ENCODE results near the gene SEC22A.

SEC22A gene

DNA sequence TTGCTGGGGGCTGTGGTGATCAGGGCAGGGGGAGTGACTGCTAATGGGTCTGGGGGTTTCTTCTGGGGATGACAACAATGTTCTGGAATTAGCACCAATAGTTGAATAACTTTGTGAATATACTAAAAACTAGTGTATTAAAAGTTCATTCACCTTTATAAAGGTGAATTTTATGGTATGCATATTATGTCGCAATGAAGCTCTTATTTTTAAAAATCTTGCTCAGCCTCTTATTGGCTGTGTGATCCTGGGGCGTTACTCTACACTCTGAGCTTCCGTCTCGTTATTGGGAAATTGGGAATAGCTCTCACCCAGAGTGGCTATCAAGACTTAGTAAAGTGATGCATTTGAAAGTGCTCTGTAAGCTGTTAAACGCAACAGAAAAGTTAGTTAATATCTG is 105.3 kb downstream of the SEC22A start:
- DNase-seq (ENCODE audit: low read depth), result no peak

DNA sequence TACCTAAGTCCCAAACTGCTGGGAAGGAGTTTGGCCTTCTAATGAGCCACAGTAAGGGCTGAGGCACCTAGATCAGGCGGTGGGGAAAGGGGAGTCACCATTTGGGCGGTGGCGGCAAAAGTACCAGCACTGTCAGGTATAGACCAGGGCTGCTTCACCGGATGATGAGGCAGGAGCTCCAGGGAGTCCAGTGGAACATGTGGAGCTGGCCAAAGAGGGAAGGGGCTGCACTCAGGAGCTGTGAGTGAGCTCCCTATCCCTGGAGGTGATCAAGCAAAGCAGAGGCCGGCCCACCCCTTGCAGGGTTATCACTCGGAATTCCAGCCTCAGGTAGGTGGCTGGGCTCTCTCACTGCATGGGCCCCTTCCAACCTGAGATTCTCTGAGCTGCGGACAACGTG is 108.4 kb downstream of the SEC22A start:
- no peak for DNase-seq (ENCODE audit: low read depth)

DNA sequence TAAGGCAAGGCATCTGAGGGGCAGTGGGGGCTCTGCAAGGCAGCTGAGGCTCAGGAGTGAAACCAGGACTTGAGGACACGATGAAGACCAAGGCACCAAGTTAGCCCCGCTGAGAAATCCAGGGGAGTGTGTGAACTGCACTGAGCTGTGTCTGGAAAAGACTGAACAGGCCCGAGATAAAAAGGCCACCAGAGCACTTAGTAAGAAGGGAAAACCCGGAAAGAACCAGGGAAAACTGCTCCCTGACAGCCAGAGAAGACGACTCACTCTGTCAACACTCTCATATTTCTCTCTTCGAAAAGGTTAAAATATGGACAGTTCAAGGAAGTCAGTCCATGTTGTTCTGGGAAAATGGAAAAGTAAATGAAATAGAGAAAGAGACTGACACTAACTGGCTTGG is 109.0 kb downstream of the SEC22A start:
- DNase-seq (ENCODE audit: low read depth), result no peak

DNA sequence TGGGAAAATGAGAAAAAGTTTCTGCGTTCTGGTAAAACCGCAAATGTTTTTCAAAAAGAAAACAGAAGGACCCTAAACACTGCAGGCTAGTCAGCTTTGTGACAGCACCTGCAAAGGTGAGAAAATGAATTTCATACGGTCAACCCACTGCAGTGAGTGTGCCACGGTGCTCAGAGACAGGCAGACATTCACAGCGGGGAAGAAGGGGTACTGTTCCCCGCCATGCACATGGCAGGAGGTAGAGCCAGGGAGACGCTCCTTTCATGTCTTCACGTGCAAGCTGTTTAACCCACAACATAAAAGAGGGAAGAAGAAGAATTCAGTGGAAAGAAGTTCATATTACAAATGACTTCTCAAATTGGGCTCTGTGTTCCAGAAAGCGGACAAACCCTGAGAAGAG is 109.5 kb downstream of the SEC22A start:
- DNase-seq (ENCODE audit: low read depth), result no peak

DNA sequence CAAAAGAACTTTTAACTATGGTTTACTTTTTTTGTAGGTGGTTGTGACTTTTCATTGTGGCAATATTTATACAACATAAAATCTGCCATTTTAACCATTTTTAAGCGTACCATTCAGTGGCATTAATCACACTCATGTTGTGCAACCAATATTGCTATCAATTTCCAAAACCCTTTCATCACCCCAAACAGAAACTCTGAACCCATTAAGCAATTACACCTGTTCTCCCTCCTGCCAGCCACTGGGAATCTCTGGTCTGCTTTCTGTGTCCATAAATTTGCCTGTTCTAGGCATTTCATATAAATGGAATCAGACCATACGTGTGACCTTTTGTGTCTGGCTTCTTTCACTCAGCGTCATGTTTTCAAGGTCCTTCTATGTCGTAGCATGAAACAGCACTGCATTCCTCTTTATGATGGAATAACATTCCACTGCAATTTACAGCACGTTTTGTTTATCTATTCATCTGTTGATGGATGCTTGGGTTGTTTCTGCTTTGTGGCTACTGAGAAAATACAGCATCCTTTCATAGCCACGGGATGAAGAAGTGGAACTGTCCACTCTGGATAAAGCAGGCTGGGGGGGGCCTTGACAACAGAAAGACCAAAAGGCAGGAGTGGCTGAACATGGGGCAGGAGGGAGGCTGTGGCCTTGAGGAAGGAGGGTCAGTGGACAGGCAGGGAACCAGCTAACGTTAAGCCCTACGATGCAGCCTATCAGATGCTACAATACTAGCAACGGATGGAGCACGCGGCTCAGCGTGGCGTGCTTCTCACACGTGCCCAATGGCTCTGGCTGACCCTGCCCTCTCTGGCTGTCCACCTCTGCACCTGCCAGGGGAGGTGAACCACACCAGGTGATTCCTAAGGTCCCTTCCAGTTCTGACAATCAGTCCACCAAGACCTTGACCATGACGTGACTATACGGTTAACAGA is 110.9 kb downstream of the SEC22A start:
- no peak for DNase-seq (ENCODE audit: low read depth)

DNA sequence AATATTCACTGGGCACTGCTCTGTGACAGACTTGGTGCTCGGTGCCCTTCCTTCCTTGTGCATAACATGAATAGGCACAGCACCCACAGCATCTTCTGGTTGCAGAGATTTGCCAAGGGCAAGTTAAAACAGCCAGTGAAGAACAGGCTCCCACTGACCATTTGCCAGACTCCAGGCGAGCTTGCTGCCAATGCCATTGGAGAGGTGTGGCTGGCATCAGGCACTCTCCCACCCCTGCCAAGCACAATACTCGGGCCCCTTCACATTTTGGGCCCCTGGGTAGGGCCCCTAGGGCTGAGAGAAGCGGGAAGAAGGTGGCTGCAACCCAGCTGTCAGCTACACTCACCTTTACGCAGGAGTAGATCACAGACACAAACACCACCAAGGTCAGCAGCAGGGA is 112.1 kb downstream of the SEC22A start:
- no peak for DNase-seq (ENCODE audit: low read depth)

DNA sequence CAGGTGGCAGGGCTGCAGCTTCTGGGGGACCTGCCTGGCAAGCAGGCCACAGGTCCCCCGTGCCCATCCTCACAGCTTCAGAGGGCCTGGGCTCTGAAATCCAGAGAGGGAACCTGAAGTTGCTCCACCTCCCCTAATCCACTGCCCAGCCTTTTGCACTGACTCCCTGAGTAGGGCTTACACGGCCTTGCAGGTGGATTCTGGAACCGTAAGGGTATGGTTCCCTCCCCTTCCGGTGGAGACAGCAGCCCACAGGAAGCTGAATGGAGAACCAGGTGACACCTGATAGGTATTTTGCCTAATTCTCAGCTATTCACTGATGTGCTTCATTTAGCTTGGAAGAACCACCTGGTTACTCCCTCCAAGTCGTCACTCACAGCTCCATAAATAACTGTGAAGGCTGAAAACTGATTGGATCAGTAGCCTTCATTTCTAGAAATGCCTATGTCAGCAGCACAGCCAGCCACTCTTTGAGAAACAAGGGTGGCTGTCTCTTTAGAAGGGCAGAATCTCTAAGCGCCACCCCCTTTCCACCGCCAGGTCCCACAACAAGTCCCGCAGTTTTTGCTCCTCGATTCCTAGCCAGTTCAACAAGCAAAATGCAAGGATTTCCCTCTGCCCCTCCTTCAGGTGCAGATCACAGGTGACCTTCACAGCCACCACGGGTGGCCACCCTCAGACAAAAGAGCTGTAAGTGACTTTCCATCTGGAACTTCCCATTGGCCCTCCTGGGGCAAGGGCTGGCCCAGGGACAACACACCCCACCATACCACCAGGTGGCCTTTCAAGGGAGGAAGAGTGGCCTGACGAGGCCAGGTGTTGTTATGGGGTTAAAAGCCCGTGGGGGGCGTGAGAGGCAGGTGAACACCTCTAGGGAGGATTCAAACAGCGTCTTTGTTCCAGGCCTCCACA is 112.9 kb downstream of the SEC22A start:
- DNase-seq (ENCODE audit: low read depth), result no peak

DNA sequence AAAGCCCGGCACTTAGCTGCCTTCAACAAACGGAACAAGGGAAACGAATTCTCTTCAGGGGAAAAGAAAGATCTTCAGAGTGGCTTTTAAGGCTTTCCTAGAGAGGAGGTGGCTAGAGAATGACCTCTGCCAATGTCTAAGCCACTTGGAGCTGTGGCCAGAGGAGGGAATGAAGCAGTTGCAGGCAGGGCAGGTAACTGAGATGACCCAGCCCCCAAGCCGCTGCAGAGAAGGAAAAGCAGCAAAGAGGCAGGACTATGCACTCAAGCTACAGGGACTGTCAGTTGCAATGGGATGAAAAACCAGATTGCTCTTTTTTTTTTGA is 113.5 kb downstream of the SEC22A start:
- no peak for DNase-seq (ENCODE audit: low read depth)

DNA sequence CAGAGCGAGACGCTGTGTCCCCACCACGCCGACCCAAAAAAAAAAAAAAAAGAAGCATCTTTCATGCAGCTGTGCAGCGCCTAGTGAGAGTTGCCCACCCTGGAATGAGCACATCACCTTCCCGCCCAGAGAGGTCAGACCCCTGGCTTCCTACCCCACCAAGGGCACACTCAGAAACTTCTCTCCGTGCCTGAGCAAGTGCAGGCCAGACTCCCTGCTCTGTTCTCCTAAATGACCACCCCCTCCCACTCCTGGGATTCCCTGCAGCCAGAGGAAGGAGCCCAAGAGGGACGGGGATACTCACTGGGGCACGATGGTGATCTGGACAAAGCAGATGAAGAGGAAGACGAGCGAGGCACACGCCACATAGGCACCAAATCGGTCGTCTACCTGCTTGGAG is 116.0 kb downstream of the SEC22A start:
- no peak for DNase-seq (ENCODE audit: low read depth)

DNA sequence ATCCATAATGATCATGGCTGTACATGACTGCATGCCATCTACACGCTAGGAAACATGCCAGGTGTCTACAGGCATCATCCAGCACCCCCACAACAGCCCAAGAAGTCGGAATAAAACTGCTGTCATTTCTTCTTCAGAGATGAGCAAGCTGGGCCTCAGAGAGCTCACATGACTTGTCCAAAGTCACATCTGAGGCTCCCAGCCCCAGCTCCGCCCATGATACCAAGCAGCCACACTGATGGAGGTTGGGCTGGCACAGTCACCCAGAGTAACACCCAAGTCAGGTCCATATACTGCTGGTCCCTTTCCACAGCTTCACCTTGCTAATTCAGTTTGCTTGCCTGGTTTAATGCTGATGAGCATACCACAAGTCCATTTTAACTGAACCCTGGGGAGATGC is 116.6 kb downstream of the SEC22A start:
- no peak for DNase-seq (ENCODE audit: low read depth)

DNA sequence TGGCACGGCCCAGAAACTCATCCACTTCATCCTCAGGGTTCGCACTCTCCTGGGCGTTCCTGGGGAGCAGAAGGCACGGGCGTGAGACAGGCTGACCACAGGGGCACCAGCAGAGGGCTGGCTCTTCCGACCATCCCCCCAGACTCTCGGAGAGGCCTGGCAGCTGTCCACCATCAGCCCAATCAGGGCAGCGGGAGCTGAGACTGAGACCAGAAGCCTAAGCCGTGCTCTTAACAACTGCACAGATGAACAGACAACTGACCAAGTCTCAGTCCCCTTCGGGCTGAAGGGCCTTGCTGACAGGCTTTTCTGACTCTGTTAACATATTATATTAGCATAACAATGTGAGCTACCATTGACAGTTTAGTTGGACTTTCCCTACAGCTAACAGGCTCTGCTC is 118.0 kb downstream of the SEC22A start:
- no peak for DNase-seq (ENCODE audit: low read depth)

DNA sequence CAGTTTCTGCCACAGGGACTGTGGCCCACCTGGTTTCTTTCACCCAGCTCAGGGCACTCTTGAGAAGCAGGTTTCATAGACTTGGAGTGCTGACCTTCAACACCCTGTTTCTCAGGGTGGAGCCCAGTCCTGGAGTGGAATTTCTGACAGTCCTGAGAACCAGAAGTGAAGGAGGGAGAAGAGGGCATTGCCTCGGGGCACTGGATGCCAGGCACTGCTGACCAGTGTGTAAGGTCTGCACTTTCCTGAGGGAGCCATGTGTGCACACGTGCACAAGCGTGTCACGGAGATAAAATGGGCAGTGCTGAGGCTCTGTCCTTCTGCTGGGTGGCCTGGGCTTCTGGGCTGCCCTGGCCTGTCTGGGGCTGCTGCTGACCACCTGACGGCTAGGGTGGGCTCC is 118.5 kb downstream of the SEC22A start:
- no peak for DNase-seq (ENCODE audit: low read depth)

DNA sequence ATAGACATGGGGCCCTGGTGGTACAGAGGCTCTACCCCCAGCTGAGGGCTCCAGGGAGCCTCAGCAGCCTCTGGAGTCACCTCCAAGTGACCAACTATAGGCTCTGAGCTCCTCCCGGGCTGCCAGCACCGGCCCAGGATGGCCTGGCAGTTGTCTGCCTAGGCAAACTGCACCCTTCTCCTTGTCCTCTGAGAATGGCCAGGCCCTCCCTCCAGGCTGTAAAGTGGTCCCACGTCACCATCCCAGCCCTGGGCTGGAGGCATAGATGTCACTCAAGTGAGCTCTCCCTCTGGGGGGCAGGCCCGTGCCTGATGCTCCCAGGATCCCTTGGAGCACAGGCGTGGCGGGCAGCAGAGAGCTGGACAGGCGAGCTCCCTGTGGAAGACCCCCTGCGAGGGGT is 120.1 kb downstream of the SEC22A start:
- DNase-seq (ENCODE audit: low read depth), result no peak

DNA sequence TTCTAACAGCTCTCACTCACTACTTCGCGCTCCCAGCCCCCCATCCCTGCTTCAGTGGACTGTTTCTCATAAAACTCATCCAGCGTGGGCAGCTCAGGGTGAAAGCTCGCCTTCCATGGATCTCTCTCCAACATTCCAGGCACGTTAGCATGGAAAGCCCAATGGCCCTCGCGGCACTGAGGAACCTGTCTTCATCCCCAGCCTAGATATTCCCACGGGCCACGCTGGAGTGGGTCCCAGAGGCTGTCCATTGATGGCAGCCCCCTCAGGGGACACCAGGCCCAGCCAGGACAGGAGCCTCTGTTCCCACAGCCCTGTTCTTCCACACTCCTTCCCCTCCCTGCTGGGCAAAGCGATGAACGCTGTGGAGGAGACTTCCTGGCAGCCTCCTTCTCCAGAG is 121.1 kb downstream of the SEC22A start:
- DNase-seq (ENCODE audit: low read depth), result no peak
